OCI-LY7 (cell line): ENCODE measurements around the gene C6orf15.

Source experiments
- CTCF ChIP-seq: fragments of 200-600 bp; sonication (generic); conservative IDR thresholded peaks from 2 replicates; pipeline ENCODE4 v1.5.1; 2014; ENCODE audit warnings: mild to moderate bottlenecking, antibody characterized with exemption, low read length, moderate library complexity, mixed read lengths
- EZH2phosphoT487 ChIP-seq: fragments of 200-600 bp; sonication (generic); IDR thresholded peaks from 2 replicates; pipeline ENCODE4 v1.6.1; 2018; ENCODE audit warnings: low read depth, borderline replicate concordance, mild to moderate bottlenecking, mixed run types, antibody characterized with exemption, low read length, moderate library complexity, mixed read lengths

- no peak for TF ChIP-seq CTCF
- TF ChIP-seq EZH2phosphoT487: no peak
Measured at GRCh38 chr6:31111712-31112111, 663 bp downstream of the C6orf15 start.
